Mucosa of stomach (tissue), 1 donor: Measurements from ENCODE around the gene MBD3.
A peak's percentile ranks its signal among the peaks of the same experiment; 100 is the strongest.

Experiments used
- H3K27me3 ChIP-seq: one replicate; pipeline ENCODE4 v1.7.0; 2013; ENCODE audit warnings: mild to moderate bottlenecking, low read length; ENCODE audit not compliant: control insufficient read depth, insufficient read depth
- H3K36me3 ChIP-seq: one replicate; pipeline ENCODE4 v1.7.0; 2013; ENCODE audit warnings: low read length; ENCODE audit not compliant: control insufficient read depth, insufficient read depth
- H3K4me1 ChIP-seq: one replicate; pipeline ENCODE4 v1.7.0; 2013; ENCODE audit warnings: mild to moderate bottlenecking, low read length; ENCODE audit not compliant: control insufficient read depth, insufficient read depth
- H3K4me3 ChIP-seq: one replicate; pipeline ENCODE4 v1.7.0; 2013; ENCODE audit warnings: low read length
- H3K9ac ChIP-seq: one replicate; pipeline ENCODE4 v1.7.0; 2013; ENCODE audit warnings: mild to moderate bottlenecking, low read length, moderate library complexity
- H3K9me3 ChIP-seq: one replicate; pipeline ENCODE4 v1.7.0; 2013; ENCODE audit warnings: mild to moderate bottlenecking, low read length, moderate library complexity; ENCODE audit not compliant: control insufficient read depth
- donor health status: Pancreatic carcinoma.

MBD3 gene

GRCh38 chr19:1605236-1606137 is 12.8 kb upstream of the MBD3 start, which contains the start of gene UQCR11:
Gene UQCR11, minus strand, starts transcription at chr19:1605462. Its CDS starts 53 bp downstream, at chr19:1605409.
- peak within 1 kb of the TSS; percentile 82 for H3K4me3 ChIP-seq
- peak within 1 kb of the TSS; percentile 86 for H3K9ac ChIP-seq
- H3K9me3 ChIP-seq, result no peaks in the 10 kb centered on the region
- no peaks in the 10 kb centered on the region for H3K36me3 ChIP-seq
- no peaks in the 10 kb centered on the region for H3K27me3 ChIP-seq
- H3K4me1 ChIP-seq, result peaks cover 13% of the 10 kb centered on the region

- Histone ChIP-seq H3K4me3 (no peak overlapping the region), H3K4me1 (peaks cover 13% of the 10 kb centered on the region), H3K9ac (no peak overlapping the region), H3K9me3 (no peaks in the 10 kb centered on the region), H3K27me3 (no peaks in the 10 kb centered on the region), H3K36me3 (peaks cover 6% of the 10 kb centered on the region)
These were observed 9.5 kb upstream of the MBD3 start for GRCh38 chr19:1602091-1602707.

- Histone ChIP-seq H3K27me3 (no peaks in the 10 kb centered on the region), H3K9ac (no peak overlapping the region), H3K9me3 (no peaks in the 10 kb centered on the region), H3K36me3 (peaks cover 6% of the 10 kb centered on the region), H3K4me3 (no peak overlapping the region), H3K4me1 (peaks cover 12% of the 10 kb centered on the region)
These were observed 9.0 kb upstream of the MBD3 start for GRCh38 chr19:1601613-1602064.

GRCh38 chr19:1599460-1599846 is 6.8 kb upstream of the MBD3 start:
- H3K9me3 ChIP-seq, result no peaks in the 10 kb centered on the region
- H3K9ac ChIP-seq, result no peak overlapping the region
- H3K4me1 ChIP-seq, result peaks cover 5% of the 10 kb centered on the region
- H3K27me3 ChIP-seq, result no peaks in the 10 kb centered on the region
- H3K36me3 ChIP-seq, result peaks cover 6% of the 10 kb centered on the region
- no peak overlapping the region for H3K4me3 ChIP-seq

- Histone ChIP-seq H3K4me3 (no peak overlapping the region), H3K4me1 (peaks cover 4% of the 10 kb centered on the region), H3K36me3 (peaks cover 6% of the 10 kb centered on the region), H3K27me3 (no peaks in the 10 kb centered on the region), H3K9ac (no peak overlapping the region), H3K9me3 (no peaks in the 10 kb centered on the region)
These were observed 6.3 kb upstream of the MBD3 start for GRCh38 chr19:1598777-1599459.

- Histone ChIP-seq H3K9me3 (no peaks in the 10 kb centered on the region), H3K4me3 (no peak overlapping the region), H3K9ac (peak overlapping the region; percentile 77), H3K4me1 (peaks cover 17% of the 10 kb centered on the region), H3K36me3 (peaks cover 6% of the 10 kb centered on the region), H3K27me3 (no peaks in the 10 kb centered on the region)
These were observed 772 bp upstream of the MBD3 start for GRCh38 chr19:1593501-1593772.

- Histone ChIP-seq H3K9ac (peak overlapping the region; percentile 88), H3K36me3 (no peaks in the 10 kb centered on the region), H3K9me3 (no peaks in the 10 kb centered on the region), H3K27me3 (no peaks in the 10 kb centered on the region), H3K4me3 (peak overlapping the region; percentile 63), H3K4me1 (peaks cover 17% of the 10 kb centered on the region)
These were observed 476 bp downstream of the MBD3 start for GRCh38 chr19:1592024-1592754.

GRCh38 chr19:1591421-1592023 is 1.1 kb downstream of the MBD3 start:
- Histone ChIP-seq H3K9ac (peak overlapping the region; percentile 88), H3K4me3 (peak overlapping the region; percentile 63), H3K36me3 (no peaks in the 10 kb centered on the region), H3K9me3 (no peaks in the 10 kb centered on the region), H3K4me1 (peaks cover 17% of the 10 kb centered on the region), H3K27me3 (no peaks in the 10 kb centered on the region)

- Histone ChIP-seq H3K36me3 (no peaks in the 10 kb centered on the region), H3K9me3 (no peaks in the 10 kb centered on the region), H3K4me3 (no peak overlapping the region), H3K9ac (peak overlapping the region; percentile 88), H3K27me3 (no peaks in the 10 kb centered on the region), H3K4me1 (peaks cover 17% of the 10 kb centered on the region)
These were observed 1.8 kb downstream of the MBD3 start for GRCh38 chr19:1590641-1591397.

GRCh38 chr19:1587872-1588271 is 4.8 kb downstream of the MBD3 start:
- Histone ChIP-seq H3K4me3 (no peak overlapping the region), H3K27me3 (no peaks in the 10 kb centered on the region), H3K36me3 (no peaks in the 10 kb centered on the region), H3K9ac (no peak overlapping the region), H3K4me1 (peaks cover 9% of the 10 kb centered on the region), H3K9me3 (no peaks in the 10 kb centered on the region)

- H3K4me3 ChIP-seq, result no peak overlapping the region
- H3K27me3 ChIP-seq, result no peaks in the 10 kb centered on the region
- no peaks in the 10 kb centered on the region for H3K9me3 ChIP-seq
- no peak overlapping the region for H3K9ac ChIP-seq
- no peaks in the 10 kb centered on the region for H3K36me3 ChIP-seq
- H3K4me1 ChIP-seq, result no peaks in the 10 kb centered on the region
These were observed 7.5 kb downstream of the MBD3 start for GRCh38 chr19:1585243-1585580.
